CD4-positive, alpha-beta T cell treated with Interleukin-15 for 4 hours (primary cell): ENCODE results near the gene SLC25A21.

Source experiments
- DNase-seq: peaks from one replicate; pipeline ENCODE4 v3.0.0-alpha.2; 2020; ENCODE audit warnings: low spot score

SLC25A21 gene

GRCh38 chr14:36647824-36648753 is 524.3 kb downstream of the SLC25A21 start:
- DNase-seq, result no peak

DNA sequence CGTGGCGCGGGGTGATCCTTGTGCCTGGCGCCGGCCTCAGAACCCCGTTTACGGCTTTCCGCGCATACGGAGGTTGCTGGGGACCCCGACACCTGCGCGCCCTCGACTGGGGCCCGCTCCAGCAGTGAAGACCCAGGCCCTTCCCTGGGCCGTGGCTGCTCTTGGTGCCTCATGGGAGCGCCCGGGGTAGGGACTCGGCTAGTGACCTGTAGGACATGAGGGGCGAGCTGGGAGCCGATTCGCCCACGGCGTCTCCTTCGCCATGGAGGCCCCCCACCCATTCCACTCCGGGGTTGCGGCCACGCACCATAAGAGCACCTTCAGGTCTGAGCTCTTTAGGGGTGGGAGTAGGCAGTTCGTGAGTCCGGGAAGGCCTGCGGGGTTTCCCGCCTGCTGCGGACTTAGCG is 525.0 kb downstream of the SLC25A21 start:
- DNase-seq, result no peak

GRCh38 chr14:36646664-36647416 is 525.6 kb downstream of the SLC25A21 start:
- no peak for DNase-seq

- no peak for DNase-seq
Observed at GRCh38 chr14:36633580-36633979, 538.8 kb downstream of the SLC25A21 start.
